Measurements from ENCODE around the gene CFAP100.

Gene CFAP100

GRCh38 chr3:126466886-126467610, 72.3 kb downstream of the CFAP100 start:
- DNase-seq = no peak

- no peak for DNase-seq
These were observed 72.9 kb downstream of the CFAP100 start for GRCh38 chr3:126467611-126467955.

GRCh38 chr3:126468028-126468891, 73.6 kb downstream of the CFAP100 start:
- DNase-seq = no peak

GRCh38 chr3:126469479-126469878, 74.8 kb downstream of the CFAP100 start:
- DNase-seq = no peak

- DNase-seq = no peak
These were observed 77.7 kb downstream of the CFAP100 start for GRCh38 chr3:126472277-126473006.

GRCh38 chr3:126473292-126474168, 78.8 kb downstream of the CFAP100 start:
- DNase-seq = no peak

GRCh38 chr3:126474498-126475412, 80.0 kb downstream of the CFAP100 start:
- DNase-seq = peak; percentile 26

GRCh38 chr3:126475413-126476114, 80.9 kb downstream of the CFAP100 start, which contains the start of gene ZXDC:
ZXDC (minus strand) TSS chr3:126475891; CDS start chr3:126475865, 26 bp downstream.
- peak; percentile 94 for DNase-seq

GRCh38 chr3:126476166-126477060, 81.7 kb downstream of the CFAP100 start:
- DNase-seq = no peak

- DNase-seq = no peak
These were observed 82.3 kb downstream of the CFAP100 start for GRCh38 chr3:126477061-126477380.

- no peak for DNase-seq
These were observed 84.0 kb downstream of the CFAP100 start for GRCh38 chr3:126478581-126479310.

- no peak for DNase-seq
These were observed 84.9 kb downstream of the CFAP100 start for GRCh38 chr3:126479642-126480041.

GRCh38 chr3:126480206-126480605, 85.5 kb downstream of the CFAP100 start:
- no peak for DNase-seq

GRCh38 chr3:126480861-126481260, 86.2 kb downstream of the CFAP100 start:
- no peak for DNase-seq

- no peak for DNase-seq
These were observed 87.2 kb downstream of the CFAP100 start for GRCh38 chr3:126481808-126482502.

GRCh38 chr3:126482503-126483255, 88.0 kb downstream of the CFAP100 start:
- DNase-seq = no peak

- no peak for DNase-seq
These were observed 88.6 kb downstream of the CFAP100 start for GRCh38 chr3:126483321-126483761.
